Neutrophil (primary cell): ENCODE results near the gene PARD3.

Experiments used
- H3K27ac ChIP-seq: fragments of 200-600 bp; sonication (generic); 2 replicates; pipeline ENCODE4 v1.5.1; 2016; ENCODE audit warnings: mild to moderate bottlenecking, moderate library complexity
- H3K27me3 ChIP-seq: fragments of 200-600 bp; sonication (generic); 2 replicates; pipeline ENCODE4 v1.6.0; 2016; ENCODE audit warnings: mild to moderate bottlenecking
- H3K36me3 ChIP-seq: fragments of 200-600 bp; sonication (generic); 2 replicates; pipeline ENCODE4 v1.5.1; 2017
- H3K4me1 ChIP-seq, 2 experiments: fragments of 200-600 bp in 1 of 2; sonication (generic) in 1 of 2; 1 replicate in 1 of 2; 2 replicates in 1 of 2; pipeline versions ENCODE4 v1.5.1 to v1.6.1; 2013 to 2016; ENCODE audit warnings: low read depth in 1 of 2, low read length in 1 of 2, mild to moderate bottlenecking in 1 of 2, moderate library complexity in 1 of 2; ENCODE audit not compliant: control insufficient read depth in 1 of 2, insufficient read depth in 1 of 2
- H3K4me3 ChIP-seq, 2 experiments: fragments of 200-600 bp in 1 of 2; sonication (generic) in 1 of 2; 1 replicate in 1 of 2; 2 replicates in 1 of 2; pipeline ENCODE4 v1.5.1; 2013 to 2016; ENCODE audit warnings: low read depth in 1 of 2, low read length in 1 of 2, mild to moderate bottlenecking in 1 of 2, moderate library complexity in 1 of 2
- H3K9me3 ChIP-seq: fragments of 200-600 bp; sonication (generic); 2 replicates; pipeline ENCODE4 v1.5.1; 2016
- TF ChIP-seq, protein P1 (sequence below): fragments of 200-600 bp; sonication (generic); IDR thresholded peaks from 2 replicates; pipeline ENCODE4 v1.5.1; 2016; ENCODE audit warnings: antibody characterized with exemption

The PARD3 gene

DNA sequence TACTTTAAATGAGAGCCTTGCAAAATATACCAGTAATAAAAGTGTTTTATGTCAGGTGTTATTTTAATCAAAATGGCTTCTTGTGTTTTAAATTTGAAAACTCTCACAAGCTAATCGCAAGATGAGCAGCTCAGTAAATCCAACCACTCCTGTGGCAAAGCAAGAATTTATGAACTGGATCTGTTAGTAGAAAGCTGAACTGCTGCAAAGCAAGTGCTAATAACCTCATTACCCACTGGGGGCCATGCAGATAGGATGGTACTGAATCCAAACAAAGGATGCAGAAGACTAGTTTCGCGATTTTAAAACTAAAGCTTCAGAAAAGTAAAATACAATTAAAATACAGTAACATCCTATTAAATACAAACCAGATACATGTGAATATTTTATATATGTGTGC is 468.0 kb downstream of the PARD3 start:
- H3K4me1 ChIP-seq = no peaks in the 10 kb centered on the region
- H3K4me3 ChIP-seq = no peak overlapping the region
- no peak overlapping the region for H3K27ac ChIP-seq
- no peaks in the 10 kb centered on the region for H3K36me3 ChIP-seq
- no peaks in the 10 kb centered on the region for H3K9me3 ChIP-seq
- TF ChIP-seq, protein P1, sequence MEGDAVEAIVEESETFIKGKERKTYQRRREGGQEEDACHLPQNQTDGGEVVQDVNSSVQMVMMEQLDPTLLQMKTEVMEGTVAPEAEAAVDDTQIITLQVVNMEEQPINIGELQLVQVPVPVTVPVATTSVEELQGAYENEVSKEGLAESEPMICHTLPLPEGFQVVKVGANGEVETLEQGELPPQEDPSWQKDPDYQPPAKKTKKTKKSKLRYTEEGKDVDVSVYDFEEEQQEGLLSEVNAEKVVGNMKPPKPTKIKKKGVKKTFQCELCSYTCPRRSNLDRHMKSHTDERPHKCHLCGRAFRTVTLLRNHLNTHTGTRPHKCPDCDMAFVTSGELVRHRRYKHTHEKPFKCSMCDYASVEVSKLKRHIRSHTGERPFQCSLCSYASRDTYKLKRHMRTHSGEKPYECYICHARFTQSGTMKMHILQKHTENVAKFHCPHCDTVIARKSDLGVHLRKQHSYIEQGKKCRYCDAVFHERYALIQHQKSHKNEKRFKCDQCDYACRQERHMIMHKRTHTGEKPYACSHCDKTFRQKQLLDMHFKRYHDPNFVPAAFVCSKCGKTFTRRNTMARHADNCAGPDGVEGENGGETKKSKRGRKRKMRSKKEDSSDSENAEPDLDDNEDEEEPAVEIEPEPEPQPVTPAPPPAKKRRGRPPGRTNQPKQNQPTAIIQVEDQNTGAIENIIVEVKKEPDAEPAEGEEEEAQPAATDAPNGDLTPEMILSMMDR = no peak
- no peaks in the 10 kb centered on the region for H3K27me3 ChIP-seq

- TF ChIP-seq, protein P1 = no peak
- Histone ChIP-seq H3K4me1 (no peaks in the 10 kb centered on the region), H3K27ac (no peak overlapping the region), H3K4me3 (no peak overlapping the region), H3K9me3 (no peaks in the 10 kb centered on the region), H3K36me3 (no peaks in the 10 kb centered on the region), H3K27me3 (no peaks in the 10 kb centered on the region)
Measured at GRCh38 chr10:34346516-34347100, 468.5 kb downstream of the PARD3 start.

GRCh38 chr10:34345383-34345782 is 469.7 kb downstream of the PARD3 start:
- H3K27ac ChIP-seq = no peak overlapping the region
- no peaks in the 10 kb centered on the region for H3K27me3 ChIP-seq
- H3K4me1 ChIP-seq = no peaks in the 10 kb centered on the region
- TF ChIP-seq, protein P1 = no peak
- no peaks in the 10 kb centered on the region for H3K9me3 ChIP-seq
- no peak overlapping the region for H3K4me3 ChIP-seq
- H3K36me3 ChIP-seq = no peaks in the 10 kb centered on the region

DNA sequence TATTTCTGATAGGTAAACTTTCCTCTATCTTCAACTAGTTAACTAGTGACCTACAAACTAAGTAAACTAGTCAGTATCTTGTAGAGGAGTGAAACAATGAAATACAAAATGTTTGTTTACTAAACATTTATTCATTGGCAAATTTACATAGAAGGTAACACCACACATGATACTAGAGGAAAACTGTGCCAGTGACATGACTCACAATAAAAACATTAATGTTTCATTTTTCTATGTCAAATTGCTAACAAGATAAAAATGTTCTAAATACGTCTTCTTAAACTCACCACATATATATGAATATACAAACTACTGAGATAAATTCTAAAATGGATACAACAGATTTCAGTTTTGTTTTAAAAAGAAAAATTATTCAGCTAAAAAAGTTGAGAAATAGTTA is 471.3 kb downstream of the PARD3 start:
- no peaks in the 10 kb centered on the region for H3K27me3 ChIP-seq

GRCh38 chr10:34341473-34341872 is 473.6 kb downstream of the PARD3 start:
- Histone ChIP-seq H3K27ac (no peak overlapping the region), H3K4me1 (no peaks in the 10 kb centered on the region), H3K27me3 (no peaks in the 10 kb centered on the region), H3K9me3 (no peaks in the 10 kb centered on the region), H3K4me3 (no peak overlapping the region), H3K36me3 (no peaks in the 10 kb centered on the region)
- TF ChIP-seq, protein P1 = no peak

More for the DNA sequence above, 471.3 kb downstream of the PARD3 start:
- H3K4me1 ChIP-seq = no peaks in the 10 kb centered on the region
- no peak overlapping the region for H3K27ac ChIP-seq
- no peak overlapping the region for H3K4me3 ChIP-seq
- H3K36me3 ChIP-seq = no peaks in the 10 kb centered on the region
- TF ChIP-seq, protein P1 = no peak
- no peaks in the 10 kb centered on the region for H3K9me3 ChIP-seq
